ENCODE results near the gene XRCC5.

XRCC5 gene

DNA sequence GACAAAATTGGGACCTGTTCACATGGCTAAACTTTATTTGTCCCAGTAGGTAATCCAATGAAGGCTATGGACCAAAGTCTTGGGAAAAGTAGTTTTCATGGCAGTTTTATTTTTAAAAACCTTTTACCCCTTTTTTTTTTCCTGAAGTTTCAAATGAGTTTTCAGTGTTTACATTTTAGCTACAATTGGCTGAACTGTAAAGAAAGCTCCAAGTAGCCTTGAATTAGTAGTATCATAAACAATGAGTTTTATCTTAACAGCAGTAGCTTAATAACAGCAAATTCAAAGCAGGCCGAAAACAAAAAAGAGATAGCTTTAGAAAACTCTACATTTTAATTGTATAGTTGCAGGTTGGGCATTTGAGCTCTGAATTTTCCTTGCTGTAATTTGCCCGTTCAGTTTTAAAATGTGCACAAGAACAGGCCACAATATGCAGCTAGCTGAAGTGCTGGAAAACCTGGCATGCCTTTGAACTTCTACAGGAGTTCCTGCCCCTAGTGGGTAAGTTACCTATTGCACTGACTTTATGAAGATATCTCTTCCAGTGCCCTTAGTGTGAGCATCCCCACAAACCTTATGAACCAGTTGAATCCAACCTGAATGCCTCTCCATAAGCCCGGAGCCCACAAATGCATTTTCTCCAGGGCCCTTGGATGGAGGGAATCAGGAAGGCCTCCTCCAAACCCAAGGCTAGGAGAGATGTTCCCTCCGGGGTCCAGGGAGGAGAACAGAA lies 106.7 kb downstream of the XRCC5 start:
- no peak overlapping the region for H3K4me3 ChIP-seq (ENCODE audit: low read depth, low read length)
- DNase-seq (ENCODE audit: low read depth) = no peak

DNA sequence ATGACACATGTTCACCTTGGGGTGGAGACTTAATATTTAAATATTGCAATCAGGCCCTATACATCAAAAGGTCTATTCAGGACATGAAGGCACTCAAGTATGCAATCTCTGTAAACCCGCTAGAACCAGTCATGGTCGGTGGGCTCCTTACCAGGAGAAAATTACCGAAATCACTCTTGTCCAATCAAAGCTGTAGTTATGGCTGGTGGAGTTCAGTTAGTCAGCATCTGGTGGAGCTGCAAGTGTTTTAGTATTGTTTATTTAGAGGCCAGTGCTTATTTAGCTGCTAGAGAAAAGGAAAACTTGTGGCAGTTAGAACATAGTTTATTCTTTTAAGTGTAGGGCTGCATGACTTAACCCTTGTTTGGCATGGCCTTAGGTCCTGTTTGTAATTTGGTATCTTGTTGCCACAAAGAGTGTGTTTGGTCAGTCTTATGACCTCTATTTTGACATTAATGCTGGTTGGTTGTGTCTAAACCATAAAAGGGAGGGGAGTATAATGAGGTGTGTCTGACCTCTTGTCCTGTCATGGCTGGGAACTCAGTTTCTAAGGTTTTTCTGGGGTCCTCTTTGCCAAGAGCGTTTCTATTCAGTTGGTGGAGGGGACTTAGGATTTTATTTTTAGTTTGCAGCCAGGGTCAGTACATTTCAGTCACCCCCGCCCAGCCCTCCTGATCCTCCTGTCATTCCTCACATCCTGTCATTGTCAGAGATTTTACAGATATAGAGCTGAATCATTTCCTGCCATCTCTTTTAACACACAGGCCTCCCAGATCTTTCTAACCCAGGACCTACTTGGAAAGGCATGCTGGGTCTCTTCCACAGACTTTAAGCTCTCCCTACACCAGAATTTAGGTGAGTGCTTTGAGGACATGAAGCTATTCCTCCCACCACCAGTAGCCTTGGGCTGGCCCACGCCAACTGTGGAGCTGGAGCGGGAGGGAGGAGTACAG lies 108.1 kb downstream of the XRCC5 start:
- H3K4me3 ChIP-seq (ENCODE audit: low read depth, low read length) = no peak overlapping the region
- no peak for DNase-seq (ENCODE audit: low read depth)

DNA sequence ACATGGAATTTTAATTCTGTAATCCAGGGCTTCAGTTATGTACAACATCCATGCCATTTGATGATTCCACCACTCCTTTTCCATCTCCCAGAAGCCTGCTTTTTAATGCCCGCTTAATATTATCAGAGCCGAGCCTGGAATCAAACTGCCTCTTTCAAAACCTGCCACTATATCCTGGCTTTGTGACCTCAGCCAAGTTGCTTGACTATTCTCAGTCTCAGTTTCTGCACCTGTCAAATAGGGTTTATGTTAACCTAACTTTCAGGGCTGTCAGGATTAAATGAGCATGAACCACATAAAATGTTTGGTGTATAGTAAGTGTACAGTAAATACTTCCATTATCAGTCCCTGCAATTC lies 108.7 kb downstream of the XRCC5 start:
- no peak overlapping the region for H3K4me3 ChIP-seq (ENCODE audit: low read depth, low read length)
- no peak for DNase-seq (ENCODE audit: low read depth)

DNA sequence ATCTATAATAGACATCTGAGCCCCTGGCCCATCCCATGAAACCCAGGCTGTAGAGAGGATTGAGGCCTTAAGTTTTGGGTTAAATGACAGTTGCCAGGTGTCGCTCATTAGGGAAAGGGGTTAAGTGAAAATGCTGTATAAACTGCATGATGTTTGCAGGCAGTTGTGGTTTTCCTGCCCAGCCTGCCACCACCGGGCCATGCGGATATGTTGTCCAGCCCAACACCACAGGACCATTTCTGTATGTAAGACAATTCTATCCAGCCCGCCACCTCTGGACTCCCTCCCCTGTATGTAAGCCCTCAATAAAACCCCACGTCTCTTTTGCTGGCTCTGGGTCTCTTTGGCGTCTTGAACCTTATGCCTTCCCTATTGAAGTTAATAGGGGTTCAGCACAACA lies 110.7 kb downstream of the XRCC5 start:
- H3K4me3 ChIP-seq (ENCODE audit: low read depth, low read length) = no peak overlapping the region
- no peak for DNase-seq (ENCODE audit: low read depth)

DNA sequence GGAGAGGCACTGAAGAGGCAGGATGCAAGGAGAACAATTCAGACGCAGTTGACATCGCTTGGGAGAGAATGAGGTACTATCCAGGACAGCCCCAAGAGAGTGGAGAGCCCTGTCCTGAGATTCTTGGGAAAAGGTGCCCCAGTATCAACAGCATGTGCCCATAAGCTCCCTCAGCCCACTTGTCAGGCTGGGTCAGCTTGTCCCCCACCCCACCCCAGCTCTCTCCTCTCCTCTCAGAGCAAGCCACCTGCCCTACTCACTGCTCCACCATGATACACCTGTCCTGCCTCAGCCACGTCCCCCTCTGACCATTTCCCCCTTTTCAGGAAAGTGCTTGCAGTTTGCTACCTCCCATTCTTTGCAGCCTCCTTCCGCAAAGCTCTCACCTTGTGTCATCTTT lies 111.8 kb downstream of the XRCC5 start:
- no peak overlapping the region for H3K4me3 ChIP-seq (ENCODE audit: low read depth, low read length)
- no peak for DNase-seq (ENCODE audit: low read depth)

DNA sequence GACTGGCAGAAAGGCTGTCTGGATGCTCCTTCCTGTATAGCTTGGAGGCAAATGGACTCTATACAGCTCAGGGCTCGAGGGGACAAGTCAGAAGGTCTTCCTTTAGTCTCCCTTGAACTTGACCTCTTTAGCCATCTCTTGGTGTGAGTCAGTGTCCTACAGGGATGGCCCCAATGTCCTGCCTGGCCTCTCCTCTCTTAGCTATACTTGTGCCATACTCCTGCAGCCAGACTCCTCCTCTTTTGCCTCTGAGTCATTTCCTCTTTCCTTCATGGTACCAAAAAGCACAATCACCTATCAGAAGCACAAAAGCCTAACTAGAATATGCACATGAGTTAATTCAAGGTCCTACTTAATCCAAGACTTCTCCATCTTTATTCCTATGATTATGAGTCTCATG lies 112.7 kb downstream of the XRCC5 start:
- no peak for DNase-seq (ENCODE audit: low read depth)
- no peak overlapping the region for H3K4me3 ChIP-seq (ENCODE audit: low read depth, low read length)

DNA sequence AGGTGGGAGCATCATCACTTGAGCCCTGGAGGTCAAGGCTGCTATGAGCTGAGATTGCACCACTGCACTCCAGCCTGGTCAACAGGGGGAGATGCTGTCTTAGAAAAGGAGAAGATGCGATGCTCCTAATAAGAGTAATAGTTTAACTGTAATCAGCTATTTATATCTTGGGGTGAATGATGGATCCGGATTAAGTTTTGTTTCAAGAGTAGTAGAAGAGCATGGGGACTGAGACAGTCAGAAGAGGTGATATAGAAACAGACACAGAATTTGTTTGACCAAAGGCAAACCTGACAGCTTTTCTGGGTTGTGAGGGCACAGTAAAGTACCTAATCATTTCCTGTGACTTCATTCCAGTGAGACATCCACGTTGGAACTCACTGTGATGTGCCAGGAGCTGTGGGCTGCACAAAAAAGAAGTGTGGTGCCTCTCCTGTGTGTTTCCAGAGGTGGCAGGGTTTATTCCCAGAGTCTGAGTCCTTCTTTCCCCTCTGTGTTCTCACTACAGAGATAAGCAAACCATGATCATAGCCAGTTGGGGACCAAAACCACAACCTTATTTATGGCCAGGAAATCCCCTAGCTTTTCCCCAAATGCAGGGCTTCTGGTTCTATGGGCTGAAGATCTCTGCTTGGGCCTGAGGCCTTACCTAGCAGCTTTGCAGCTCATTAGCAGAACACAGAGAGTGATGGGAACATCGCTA lies 113.7 kb downstream of the XRCC5 start:
- H3K4me3 ChIP-seq (ENCODE audit: low read depth, low read length) = no peak overlapping the region
- DNase-seq (ENCODE audit: low read depth) = no peak

DNA sequence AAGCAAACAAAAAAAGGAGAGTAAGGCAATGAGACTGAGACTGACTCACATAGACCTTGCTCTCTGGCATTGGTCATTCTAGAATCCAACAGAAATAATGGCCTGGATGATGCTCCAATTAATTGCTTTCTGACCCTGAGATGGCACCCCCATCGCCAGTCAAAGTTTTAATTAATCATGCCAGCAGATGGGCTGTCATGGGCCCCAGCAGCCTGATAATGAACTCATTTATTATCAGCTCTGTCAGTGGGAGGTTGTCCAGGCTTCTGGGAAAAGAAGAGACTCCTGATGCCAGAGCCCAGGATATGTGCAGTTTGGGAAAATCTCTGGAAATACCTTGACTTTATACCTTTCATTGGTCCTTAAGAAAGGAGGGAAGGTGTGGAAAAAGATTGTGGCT lies 115.2 kb downstream of the XRCC5 start:
- DNase-seq (ENCODE audit: low read depth) = no peak
- H3K4me3 ChIP-seq (ENCODE audit: low read depth, low read length) = no peak overlapping the region

DNA sequence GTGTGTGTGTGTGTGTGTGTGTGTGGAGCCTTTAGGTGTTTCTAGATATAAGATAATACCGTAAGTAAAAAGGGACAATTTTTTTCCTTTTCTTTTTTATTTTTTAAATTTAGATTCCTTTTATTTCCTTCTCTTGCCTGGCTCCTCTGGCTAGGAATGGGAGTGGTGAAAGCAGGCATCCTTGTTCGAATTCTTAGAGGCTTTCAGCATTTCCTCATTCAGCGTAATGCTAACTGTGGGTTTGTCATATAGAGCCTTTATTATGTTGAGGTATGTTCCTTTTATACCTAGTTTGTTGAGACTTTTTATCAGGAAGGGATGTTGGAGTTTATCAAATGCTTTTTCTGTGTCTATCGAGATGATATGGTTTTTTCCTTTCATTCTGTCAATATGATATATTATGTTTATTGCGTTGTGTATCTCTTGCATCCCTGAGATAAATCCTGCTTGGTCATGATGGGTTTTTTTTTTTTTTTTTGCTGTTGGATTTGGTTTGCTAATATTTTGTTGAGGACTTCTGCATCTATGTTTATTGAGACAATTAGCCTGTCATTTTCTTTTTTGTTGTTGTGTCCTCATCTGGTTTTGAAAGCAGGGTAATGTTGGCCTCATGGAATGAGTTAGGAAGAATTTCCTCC lies 120.2 kb downstream of the XRCC5 start:
- no peak overlapping the region for H3K4me3 ChIP-seq (ENCODE audit: low read depth, low read length)
- DNase-seq (ENCODE audit: low read depth) = no peak

DNA sequence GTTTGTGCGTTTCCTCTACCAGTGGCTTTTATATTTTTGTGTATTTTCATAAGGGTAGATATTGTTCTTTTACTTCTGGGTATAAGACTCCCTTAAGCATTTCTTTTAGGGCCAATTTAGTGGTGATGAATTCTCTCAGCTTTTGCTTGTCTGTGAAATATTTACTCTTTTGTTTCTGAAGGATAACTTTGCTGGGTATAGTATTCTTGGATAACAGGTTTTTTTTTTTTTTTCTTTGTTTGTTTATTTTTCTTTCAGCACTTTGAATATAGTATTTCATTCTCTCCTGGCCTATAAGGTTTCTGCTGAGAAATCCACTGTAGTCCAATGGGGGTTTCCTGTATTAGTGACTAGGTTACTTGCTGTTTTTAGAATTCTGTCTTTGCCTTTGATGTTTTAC lies 122.7 kb downstream of the XRCC5 start:
- no peak for DNase-seq (ENCODE audit: low read depth)
- no peak overlapping the region for H3K4me3 ChIP-seq (ENCODE audit: low read depth, low read length)

DNA sequence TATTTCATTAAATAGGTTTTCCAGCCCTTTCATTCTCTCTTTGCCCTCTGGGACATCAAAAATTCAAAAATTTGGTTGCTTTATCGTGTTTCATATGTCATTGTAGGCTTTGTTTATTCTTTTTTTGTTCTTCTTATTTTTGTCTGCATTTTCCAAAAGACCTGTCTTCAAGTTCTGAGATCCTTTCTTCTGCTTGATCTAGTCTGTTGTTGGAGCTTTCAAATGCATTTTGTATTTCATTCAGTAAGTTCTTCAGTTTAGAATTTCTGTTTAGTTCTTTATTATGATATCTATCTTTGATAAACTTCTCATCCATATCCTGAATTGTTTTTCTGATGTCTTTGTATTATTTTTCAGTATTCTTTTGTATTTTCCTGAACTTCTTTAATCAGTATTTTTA lies 123.6 kb downstream of the XRCC5 start:
- H3K4me3 ChIP-seq (ENCODE audit: low read depth, low read length) = no peak overlapping the region
- DNase-seq (ENCODE audit: low read depth) = no peak

DNA sequence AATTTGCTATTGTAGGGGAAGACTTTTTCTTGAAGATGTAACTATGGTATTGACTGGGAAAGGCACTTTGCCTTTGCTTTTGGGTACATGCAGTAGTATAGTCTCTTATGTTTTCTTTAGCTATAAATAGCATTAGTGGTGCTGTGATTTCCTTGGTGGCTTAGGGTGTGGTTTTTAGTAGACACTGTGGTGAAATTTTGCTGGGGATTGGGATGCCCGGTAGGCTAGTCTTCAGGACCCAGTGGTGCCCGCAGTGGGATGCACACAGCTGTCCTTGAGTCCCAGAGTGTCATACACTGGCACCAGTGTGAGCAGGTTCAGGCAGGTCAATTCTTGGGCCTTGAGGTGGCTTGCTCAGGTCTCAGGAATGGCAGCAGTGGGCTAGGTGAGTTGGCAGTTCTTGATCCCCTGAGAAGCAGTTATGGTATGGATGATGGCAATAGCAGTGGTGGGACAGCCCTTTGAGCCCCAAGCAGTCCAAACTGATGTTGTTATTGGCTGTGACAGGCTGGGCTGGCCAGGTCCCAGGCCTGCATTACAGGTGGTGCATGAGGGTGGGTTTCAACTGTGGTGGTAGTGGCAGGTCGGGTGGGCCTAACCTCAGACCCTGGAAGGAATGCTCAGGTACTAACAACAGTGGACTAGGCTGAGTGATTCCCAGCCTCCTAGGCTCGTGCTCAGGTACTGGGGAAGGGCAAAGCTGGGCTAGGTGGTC lies 124.3 kb downstream of the XRCC5 start:
- no peak for DNase-seq (ENCODE audit: low read depth)
- H3K4me3 ChIP-seq (ENCODE audit: low read depth, low read length) = no peak overlapping the region

DNA sequence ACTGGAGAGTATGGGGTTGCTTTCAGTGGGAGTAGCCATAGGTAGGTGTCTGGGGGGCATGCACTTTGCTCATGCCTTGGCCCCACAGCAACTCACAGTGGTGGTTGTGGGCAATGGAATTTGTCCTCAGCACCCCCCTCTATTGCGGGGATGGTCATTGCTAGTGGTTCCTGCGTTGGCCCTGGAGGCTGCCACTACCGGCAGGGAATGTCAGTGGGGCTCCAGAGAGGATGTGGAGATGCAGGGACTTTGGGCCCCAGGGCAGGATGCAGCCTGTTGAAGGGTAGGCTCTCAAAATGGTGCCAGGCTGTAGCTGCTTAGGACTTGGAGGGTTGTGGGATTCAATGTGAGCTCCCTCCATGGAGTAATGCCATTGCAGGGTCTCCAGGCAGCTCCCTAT lies 125.0 kb downstream of the XRCC5 start:
- no peak for DNase-seq (ENCODE audit: low read depth)

DNA sequence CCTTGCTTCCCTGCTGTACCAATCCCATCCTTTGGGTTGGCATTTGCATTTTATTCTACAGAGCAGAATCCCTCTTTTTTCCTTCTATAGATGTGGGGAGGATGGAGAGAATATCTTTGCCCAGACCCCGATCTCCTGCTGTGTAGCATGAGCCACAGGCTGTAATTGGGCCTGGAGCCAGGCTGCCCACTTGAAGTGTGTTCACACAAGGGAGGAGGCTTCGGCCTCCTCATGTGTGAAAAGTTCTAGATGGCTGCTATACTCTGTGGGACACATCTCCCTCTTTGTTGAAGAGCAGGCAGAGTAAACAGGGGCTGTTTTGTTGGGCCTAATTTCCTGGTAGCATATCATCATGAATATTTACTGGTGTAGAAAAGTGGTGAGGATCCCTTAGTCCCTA lies 126.3 kb downstream of the XRCC5 start:
- no peak for DNase-seq (ENCODE audit: low read depth)
- no peak overlapping the region for H3K4me3 ChIP-seq (ENCODE audit: low read depth, low read length)

More for the DNA sequence above, 125.0 kb downstream of the XRCC5 start:
- H3K4me3 ChIP-seq (ENCODE audit: low read depth, low read length) = no peak overlapping the region

DNA sequence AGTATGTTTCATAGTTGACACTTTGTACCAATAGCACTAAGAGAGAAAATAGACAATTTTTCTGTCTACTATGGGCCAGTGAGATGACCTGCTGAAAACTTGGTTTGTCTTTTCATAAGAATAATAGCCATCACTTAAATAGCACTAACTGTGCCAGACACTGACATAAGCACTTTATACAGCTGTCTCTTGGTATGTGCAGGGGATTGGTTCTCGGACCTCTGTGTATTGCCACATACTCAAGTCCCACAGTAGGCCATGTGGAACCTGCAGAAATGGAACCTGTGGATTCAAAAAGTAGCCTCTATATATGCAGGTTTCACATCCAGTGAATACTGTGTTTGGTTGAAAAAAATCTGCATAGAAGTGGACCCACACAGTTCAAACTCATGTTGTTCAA lies 126.7 kb downstream of the XRCC5 start:
- no peak overlapping the region for H3K4me3 ChIP-seq (ENCODE audit: low read depth, low read length)
- DNase-seq (ENCODE audit: low read depth) = no peak

DNA sequence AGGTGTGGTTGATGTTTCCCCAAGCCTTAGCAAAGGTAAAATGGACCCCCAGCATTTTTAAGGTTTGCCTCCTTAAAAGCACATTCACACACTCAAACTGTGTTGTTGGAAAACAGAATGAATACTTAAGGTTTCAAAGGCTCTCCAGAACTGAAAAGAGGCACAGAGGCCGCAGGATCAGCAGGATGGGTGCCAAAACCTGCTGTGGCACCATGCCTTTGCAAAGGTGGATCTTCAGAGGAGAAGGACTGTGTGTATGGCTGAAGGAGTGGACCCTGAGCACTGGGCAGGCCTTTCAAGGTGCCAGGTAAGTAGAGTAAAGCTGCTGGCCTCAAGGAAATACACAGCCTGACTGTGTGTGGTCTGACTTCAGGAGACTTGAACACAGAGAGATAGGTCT lies 127.3 kb downstream of the XRCC5 start:
- DNase-seq (ENCODE audit: low read depth) = no peak
- H3K4me3 ChIP-seq (ENCODE audit: low read depth, low read length) = no peak overlapping the region

DNA sequence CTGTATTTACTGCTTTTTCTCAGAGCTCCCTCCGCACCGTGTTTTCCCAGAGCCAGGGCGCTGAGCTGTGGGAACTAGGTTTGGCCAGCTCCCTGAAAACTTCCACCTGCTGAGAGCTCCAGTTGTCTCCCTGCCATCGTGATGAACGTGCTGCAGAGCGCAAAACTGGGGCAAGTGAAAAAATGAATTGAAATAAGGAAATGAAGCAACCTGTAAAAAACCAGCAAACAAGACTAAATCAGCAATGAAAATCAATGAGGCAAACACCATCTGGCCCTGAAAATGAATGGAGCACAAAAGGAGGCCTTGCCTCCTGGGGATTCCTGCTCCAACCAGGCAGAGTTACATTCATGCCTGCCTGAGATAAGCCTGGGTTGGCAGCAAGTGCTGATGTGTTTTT lies 133.2 kb downstream of the XRCC5 start:
- DNase-seq (ENCODE audit: low read depth) = no peak

DNA sequence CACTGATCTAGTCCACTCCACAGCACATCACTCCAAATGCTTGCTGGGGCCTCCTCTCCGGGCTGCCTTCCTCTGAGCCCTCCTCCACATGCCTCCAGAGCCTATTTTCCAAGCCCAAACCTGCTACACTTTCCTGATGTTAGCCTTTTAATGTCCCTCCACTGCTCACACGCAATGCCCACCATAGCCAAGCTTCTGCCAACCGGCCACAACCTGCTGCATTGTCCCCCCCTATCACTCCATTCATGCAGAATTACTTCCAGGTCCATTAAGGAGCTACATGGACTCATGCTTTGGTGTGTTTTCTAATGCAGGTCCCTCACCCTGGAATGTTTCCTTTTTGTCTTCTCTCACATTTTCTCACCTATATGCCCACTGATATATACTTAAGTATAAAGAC lies 133.9 kb downstream of the XRCC5 start:
- no peak for DNase-seq (ENCODE audit: low read depth)
- no peak overlapping the region for H3K4me3 ChIP-seq (ENCODE audit: low read depth, low read length)

More for the DNA sequence above, 133.2 kb downstream of the XRCC5 start:
- no peak overlapping the region for H3K4me3 ChIP-seq (ENCODE audit: low read depth, low read length)

DNA sequence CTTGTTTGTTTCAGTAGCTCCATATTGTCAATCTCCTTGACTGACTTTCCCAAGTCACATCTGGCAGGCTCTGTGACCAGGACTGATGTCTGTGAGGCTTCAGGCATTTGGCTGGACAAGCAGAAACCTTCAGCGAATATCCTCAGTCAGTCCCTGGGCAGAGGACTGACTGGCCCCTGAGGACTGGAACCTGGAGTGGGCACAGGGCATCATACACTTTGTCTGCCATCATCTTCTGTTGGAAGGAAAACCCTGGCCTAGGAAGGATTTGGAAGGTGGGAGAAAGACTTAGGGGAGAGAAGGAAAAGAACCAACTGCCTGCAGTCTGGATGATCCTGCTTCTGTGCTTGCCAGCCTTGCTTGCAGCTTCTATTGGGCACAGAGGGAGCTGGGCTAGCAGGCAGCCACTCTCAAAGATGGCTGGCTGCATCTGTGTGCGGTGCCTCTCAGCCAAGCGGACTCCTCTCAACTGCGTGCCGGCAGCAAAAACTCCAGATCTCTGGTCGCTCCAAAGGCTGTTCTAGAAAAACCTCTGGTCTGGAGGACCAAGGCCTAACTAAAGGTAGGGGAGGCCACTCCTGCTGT lies 136.3 kb downstream of the XRCC5 start:
- H3K4me3 ChIP-seq (ENCODE audit: low read depth, low read length) = no peak overlapping the region
- no peak for DNase-seq (ENCODE audit: low read depth)

Data from skeletal muscle cell (primary cell).